HFFc6 (cell line): Measurements from ENCODE around the gene NOS1. TPM values are rescaled to one million over a fixed set of nuclear protein-coding genes. Genes with fewer than 3 reads are reported as not detected.

Experiments
- DNase-seq: peaks from one replicate; pipeline ENCODE4 v3.0.0-alpha.2; 2018
- H3K27ac Mint-ChIP-seq: 2 replicates; pipeline ENCODE4 v1.8.0; 2020; ENCODE audit warnings: mild to moderate bottlenecking, mixed read lengths
- H3K27me3 Mint-ChIP-seq: 2 replicates; pipeline ENCODE4 v1.8.0; 2021; ENCODE audit warnings: mild to moderate bottlenecking, moderate library complexity, mixed read lengths; ENCODE audit not compliant: insufficient read depth
- H3K36me3 Mint-ChIP-seq: 2 replicates; pipeline ENCODE4 v1.8.0; 2021; ENCODE audit warnings: low read depth, mixed read lengths
- H3K4me1 Mint-ChIP-seq: 2 replicates; pipeline ENCODE4 v1.8.0; 2020; ENCODE audit warnings: low read depth, mixed read lengths
- H3K4me3 Mint-ChIP-seq: 2 replicates; pipeline ENCODE4 v1.8.0; 2020; ENCODE audit warnings: mild to moderate bottlenecking, moderate library complexity, mixed read lengths
- H3K9me3 Mint-ChIP-seq: 2 replicates; pipeline ENCODE4 v1.8.0; 2020; ENCODE audit warnings: mild to moderate bottlenecking, mixed read lengths
- long read RNA-seq: library from polyadenylated mRNA; unstranded; transcript quantifications from one replicate; pipeline ENCODE4 v2.0.0, GENCODE V29; 2019
- total RNA-seq, 6 experiments: library from RNA; stranded (reverse); fragmentation: NEBNext Ultra II Directional; extraction: Animal tissue kit (Norgen Biotek cat#: 25700); gene quantifications; 2 replicates in 1 of 6; 3 replicates in 5 of 6; pipeline ENCODE4 v1.2.3, GENCODE V29; 2021
- TF ChIP-seq, protein P1 (sequence below): fragments of 200-600 bp; sonication (generic); IDR thresholded peaks from 2 replicates; pipeline ENCODE4 v1.5.0; 2021; ENCODE audit warnings: antibody characterized with exemption, mild to moderate bottlenecking

NOS1 gene
- total RNA-seq, result not detected
- long read RNA-seq, result 0 reads

DNA sequence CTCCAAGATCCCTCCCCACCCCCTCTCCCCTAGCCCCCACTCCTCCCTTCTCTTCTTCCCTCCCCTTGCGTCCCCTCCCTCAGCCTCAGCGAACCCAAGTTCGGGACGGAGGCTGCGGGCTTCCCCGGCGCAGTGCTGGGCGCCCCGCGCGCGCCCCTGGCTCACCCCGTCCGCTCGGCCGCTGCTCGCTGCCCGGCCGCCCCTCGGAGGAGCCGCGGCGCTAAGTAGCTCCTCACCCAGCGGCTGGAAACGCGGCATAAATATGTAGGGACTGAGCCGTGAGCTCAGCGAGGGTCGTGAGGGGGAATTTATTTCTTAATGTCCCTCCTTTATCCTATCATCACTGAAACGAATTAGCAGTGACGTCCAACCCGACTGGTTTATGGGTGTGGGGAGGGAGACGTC is at the start of gene NOS1:
NOS1 (minus strand) TSS at position 280 of the 405 bp plus-strand sequence. CDS start 30,557 bp downstream, outside the sequence.
- Mint-ChIP-seq H3K27me3 (peaks cover 32% of the 10 kb centered on the region), H3K9me3 (no peaks in the 10 kb centered on the region)

DNA sequence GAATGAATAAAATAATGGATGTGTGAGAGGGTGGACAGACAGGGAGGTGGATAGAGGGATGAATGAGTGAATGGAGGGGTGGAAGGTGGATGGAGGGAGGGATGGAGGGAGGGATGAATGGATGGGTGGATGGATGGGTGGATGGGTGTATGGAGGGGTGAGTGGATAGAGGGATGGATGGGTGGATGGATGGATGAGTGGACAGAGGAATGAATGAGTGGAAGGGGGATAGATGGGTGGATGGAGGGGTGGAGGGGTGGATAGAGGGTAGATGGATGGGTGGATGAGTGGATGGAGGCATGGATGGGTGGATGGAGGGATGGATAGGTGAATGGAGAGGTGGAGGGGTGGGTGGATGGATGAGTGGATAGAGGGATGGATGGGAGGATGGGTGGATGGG is 47.9 kb upstream of the NOS1 start:
- peaks cover 46% of the 10 kb centered on the region for H3K9me3 Mint-ChIP-seq
- DNase-seq, result no peak
- no peaks in the 10 kb centered on the region; the same call in 1 of the 2 replicates for H3K27me3 Mint-ChIP-seq

More for the DNA sequence above, at the start of gene NOS1:
- H3K4me1 Mint-ChIP-seq, result no peaks in the 10 kb centered on the region
- no peak for DNase-seq
- no peak within 1 kb of the TSS for H3K4me3 Mint-ChIP-seq
- H3K27ac Mint-ChIP-seq, result no peak within 1 kb of the TSS
- no peaks in the 10 kb centered on the region for H3K36me3 Mint-ChIP-seq
- TF ChIP-seq, protein P1, sequence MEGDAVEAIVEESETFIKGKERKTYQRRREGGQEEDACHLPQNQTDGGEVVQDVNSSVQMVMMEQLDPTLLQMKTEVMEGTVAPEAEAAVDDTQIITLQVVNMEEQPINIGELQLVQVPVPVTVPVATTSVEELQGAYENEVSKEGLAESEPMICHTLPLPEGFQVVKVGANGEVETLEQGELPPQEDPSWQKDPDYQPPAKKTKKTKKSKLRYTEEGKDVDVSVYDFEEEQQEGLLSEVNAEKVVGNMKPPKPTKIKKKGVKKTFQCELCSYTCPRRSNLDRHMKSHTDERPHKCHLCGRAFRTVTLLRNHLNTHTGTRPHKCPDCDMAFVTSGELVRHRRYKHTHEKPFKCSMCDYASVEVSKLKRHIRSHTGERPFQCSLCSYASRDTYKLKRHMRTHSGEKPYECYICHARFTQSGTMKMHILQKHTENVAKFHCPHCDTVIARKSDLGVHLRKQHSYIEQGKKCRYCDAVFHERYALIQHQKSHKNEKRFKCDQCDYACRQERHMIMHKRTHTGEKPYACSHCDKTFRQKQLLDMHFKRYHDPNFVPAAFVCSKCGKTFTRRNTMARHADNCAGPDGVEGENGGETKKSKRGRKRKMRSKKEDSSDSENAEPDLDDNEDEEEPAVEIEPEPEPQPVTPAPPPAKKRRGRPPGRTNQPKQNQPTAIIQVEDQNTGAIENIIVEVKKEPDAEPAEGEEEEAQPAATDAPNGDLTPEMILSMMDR, result no peak

DNA sequence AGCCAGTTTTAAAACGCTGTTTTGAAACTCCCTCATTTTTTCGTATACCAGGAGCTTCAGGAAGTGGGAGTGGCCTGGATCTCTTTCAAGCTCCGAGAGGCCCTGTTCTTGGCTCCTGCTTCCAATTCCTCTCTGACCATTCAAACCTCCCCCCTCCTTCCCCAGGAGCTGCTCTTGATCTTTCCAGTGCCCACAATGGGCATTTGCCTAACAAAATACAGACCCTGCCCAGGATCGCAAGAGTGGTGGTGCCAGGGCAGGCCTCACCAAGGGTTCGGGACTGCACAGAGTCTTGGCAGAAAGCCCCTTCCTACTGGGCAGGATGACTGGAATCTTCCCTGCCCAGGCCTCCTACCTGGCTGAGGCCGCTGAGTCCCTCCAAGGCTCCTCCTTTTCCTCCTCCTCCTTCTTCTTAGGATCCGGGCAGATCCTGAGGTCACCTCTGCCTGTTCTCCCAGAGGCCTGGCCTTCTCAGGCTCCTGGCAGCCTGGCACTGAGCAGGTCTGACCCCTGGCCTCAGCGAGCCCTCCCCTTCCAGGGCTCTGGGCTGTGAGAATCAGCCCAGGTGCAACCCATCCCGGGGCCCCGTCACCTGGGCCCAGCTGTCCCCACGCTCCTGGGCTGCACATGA is 46.9 kb upstream of the NOS1 start:
- H3K36me3 Mint-ChIP-seq, result peaks cover 4% of the 10 kb centered on the region; the same call in 1 of the 2 replicates
- DNase-seq, result no peak
- no peak overlapping the region for H3K27ac Mint-ChIP-seq
- no peaks in the 10 kb centered on the region for H3K4me1 Mint-ChIP-seq
- H3K9me3 Mint-ChIP-seq, result peaks cover 46% of the 10 kb centered on the region
- H3K27me3 Mint-ChIP-seq, result no peaks in the 10 kb centered on the region; the same call in 1 of the 2 replicates
- TF ChIP-seq, protein P1, result no peak
- no peak overlapping the region for H3K4me3 Mint-ChIP-seq

More for the DNA sequence above, 47.9 kb upstream of the NOS1 start:
- Mint-ChIP-seq H3K4me1 (no peaks in the 10 kb centered on the region), H3K27ac (no peak overlapping the region), H3K4me3 (no peak overlapping the region), H3K36me3 (peaks cover 4% of the 10 kb centered on the region; the same call in 1 of the 2 replicates)
- TF ChIP-seq, protein P1, result no peak

DNA sequence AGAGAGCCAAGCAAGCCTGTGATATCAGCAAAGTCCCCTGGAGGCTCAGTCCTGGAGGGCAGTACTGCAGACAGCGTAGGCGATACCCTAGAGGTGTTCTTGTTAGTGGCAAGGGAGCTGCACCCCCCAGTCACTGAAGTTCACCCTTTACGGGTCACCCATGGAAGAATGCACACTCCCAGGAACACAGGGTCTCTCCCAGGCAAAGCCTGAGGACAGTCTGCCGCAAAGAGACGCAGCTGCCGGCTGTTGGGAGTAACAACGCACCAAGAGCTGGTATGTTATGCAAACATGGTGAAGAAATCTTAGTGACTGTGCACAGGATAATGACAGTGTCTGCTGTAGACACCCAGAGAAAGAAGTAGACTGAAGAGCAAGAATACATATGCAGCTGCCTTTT is 43.5 kb upstream of the NOS1 start:
- no peaks in the 10 kb centered on the region for H3K4me1 Mint-ChIP-seq
- peaks cover 6% of the 10 kb centered on the region; the same call in 1 of the 2 replicates for H3K36me3 Mint-ChIP-seq
- H3K27ac Mint-ChIP-seq, result no peak overlapping the region
- peaks cover 58% of the 10 kb centered on the region for H3K9me3 Mint-ChIP-seq
- no peak for DNase-seq
- no peak overlapping the region for H3K4me3 Mint-ChIP-seq
- TF ChIP-seq, protein P1, result no peak
- H3K27me3 Mint-ChIP-seq, result peaks cover 1% of the 10 kb centered on the region

DNA sequence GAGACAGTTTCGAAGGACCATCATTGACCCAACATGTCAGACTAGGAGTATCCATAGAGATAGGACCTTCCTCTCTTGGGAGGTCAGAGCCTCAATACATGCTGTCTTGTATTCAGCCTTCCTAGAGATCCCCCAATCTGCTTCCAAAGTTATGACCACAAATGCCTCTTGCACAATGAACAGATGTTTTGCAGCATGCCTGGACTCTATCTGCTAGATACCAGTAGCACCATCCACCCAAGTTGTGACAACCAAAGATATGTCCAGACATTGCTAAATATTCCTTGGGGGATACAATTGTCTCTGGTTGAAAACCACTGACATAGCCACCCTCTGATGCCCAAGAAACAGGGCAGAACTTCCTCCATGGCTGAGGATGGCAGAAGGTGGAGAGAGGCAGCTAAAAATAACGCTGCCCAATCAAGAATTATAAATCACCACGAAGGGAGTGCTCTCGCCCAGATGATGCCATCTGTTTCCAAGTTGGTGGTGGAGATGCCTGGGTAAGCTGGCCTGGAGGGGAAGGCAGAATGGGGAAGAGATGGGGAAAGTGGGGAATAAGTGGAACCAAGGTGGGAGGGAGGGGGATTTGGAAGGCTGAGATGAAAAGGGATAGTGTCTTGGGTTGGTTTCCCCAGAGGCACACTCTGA is 42.9 kb upstream of the NOS1 start:
- DNase-seq, result no peak
- no peaks in the 10 kb centered on the region for H3K4me1 Mint-ChIP-seq
- H3K27me3 Mint-ChIP-seq, result peaks cover 1% of the 10 kb centered on the region
- no peak overlapping the region for H3K27ac Mint-ChIP-seq
- TF ChIP-seq, protein P1, result no peak
- no peak overlapping the region for H3K4me3 Mint-ChIP-seq
- H3K36me3 Mint-ChIP-seq, result peaks cover 7% of the 10 kb centered on the region; the same call in 1 of the 2 replicates
- peaks cover 59% of the 10 kb centered on the region for H3K9me3 Mint-ChIP-seq
